ENCODE results near the gene ZNF101.

The ZNF101 gene

GRCh38 chr19:19721896-19722295, 53.3 kb downstream of the ZNF101 start:
- no peak for DNase-seq

DNA sequence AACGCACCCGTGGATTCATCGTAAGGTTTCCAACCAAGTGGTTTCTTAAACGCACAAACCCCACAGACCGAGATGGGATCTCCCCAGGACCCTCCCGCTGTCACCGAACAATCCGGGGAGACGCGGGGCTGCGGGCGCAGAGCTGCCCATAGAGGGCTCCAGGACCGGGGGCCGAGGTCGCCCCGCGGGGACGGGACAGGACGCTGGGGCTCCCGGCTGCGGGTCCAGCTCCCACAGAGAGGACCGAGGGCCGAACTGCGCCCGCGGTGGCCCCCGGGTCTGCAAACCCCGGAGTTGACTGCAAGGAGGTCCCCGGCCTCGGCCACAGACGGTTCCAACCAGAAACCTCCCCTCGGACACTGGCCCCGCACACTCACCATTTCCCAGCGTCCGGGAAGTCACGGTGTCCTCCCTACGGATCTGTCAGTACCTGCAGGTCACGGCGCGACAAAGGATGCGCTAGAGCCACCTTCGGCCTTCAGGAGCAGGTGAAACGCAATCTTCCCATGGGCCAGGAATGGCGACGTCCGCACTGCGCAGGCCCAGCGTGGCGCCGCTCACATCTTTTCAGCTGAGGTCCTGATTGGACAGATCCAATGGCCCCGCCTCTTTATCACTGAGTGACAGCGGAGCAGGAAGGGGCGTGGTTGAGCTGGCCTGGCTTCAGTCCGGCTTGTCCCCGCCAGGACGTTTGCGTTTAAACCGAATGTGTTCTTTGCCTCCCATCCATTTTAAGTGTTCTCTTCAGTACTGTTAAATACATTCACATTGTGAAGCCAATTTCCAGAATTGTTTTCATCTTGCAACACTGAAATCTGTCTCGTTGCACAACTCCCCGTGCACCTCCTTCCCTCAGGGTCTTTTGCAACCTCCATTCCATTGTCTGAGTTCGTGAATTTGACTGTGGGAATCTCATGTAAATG, 64.2 kb downstream of the ZNF101 start, which contains the start of gene ZNF14:
Gene ZNF14 (minus strand): TSS at position 534 of the 923 bp plus-strand sequence. CDS start 154 bp downstream, at position 380.
- DNase-seq, result peak; percentile 85
